K562 (cell line): ENCODE data around the gene HLA-DOA. TPM values are rescaled to one million over a fixed set of nuclear protein-coding genes. Genes with fewer than 3 reads are reported as not detected.
A peak's percentile ranks its signal among the peaks of the same experiment; 100 is the strongest.

ENCODE experiments used
- ATAC-seq: fragments of 200-7000 bp; cut with Tn5 transposase; 3 replicates; pipeline ENCODE4 v1.9.1; 2020; ENCODE audit warnings: moderate library complexity
- BruUV-seq: library from RNA; stranded (reverse); fragments of 400-500 nt; replicated peaks from 2 replicates; lab custom pipeline; 2021; lab: Mats Ljungman, UMichigan
- CTCF ChIA-PET: fragments of 300-600 bp; formaldehyde crosslinking; extraction: SDS; loops from one replicate; lab custom pipeline; 2021; ENCODE audit warnings: low intra/inter-chr PET ratio; lab: Yijun Ruan, JAX
- POLR2A ChIA-PET: fragments of 300-600, 350-650 bp; sonication (Branson Sonifier 250); formaldehyde crosslinking; extraction: SDS; loops from one replicate; lab custom pipeline; 2021; ENCODE audit warnings: antibody characterized with exemption, inconsistent platforms; lab: Yijun Ruan, JAX
- DNase-seq, 4 experiments: peaks; one replicate each; pipeline versions ENCODE4 v3.0.0 to v3.0.0-alpha.2; 2011 to 2018; ENCODE audit warnings: low spot score in 3 of 4, mixed read lengths in 3 of 4; ENCODE audit errors: extremely low read depth in 1 of 4
- FAIRE-seq: peaks from 2 replicates; lab custom pipeline; 2011; peaks lifted over from hg19 to GRCh38; lab: Jason Lieb, UNC
- H2AFZ ChIP-seq: 2 replicates; pipeline ENCODE4 v1.6.0; 2011; ENCODE audit warnings: low read depth, low read length, control low read depth, inconsistent platforms
- H3K27ac ChIP-seq: fragments of 200-600 bp; 3 replicates; pipeline ENCODE4 v1.8.0; 2011; ENCODE audit warnings: low read depth, mild to moderate bottlenecking, control low read depth, inconsistent platforms, low read length, moderate library complexity, mixed read lengths; ENCODE audit errors: extremely low read depth
- H3K27me3 ChIP-seq, 2 experiments: fragments of 300-600 bp in 1 of 2; 2 replicates in 1 of 2; 3 replicates in 1 of 2; pipeline versions ENCODE4 v1.6.0 to v1.8.0; 2011; ENCODE audit warnings: inconsistent platforms in 2 of 2, low read length in 2 of 2, mild to moderate bottlenecking in 1 of 2, mixed read lengths in 1 of 2, moderate library complexity in 1 of 2; ENCODE audit not compliant: control insufficient read depth in 2 of 2, insufficient read depth in 2 of 2
- H3K36me3 ChIP-seq: fragments of 300-600 bp; 3 replicates; pipeline ENCODE4 v1.8.0; 2011; ENCODE audit warnings: mild to moderate bottlenecking, low read length, inconsistent platforms; ENCODE audit not compliant: control insufficient read depth, insufficient read depth
- H3K4me1 ChIP-seq, 2 experiments: fragments of 200-600 bp in 1 of 2; replicated peaks in 1 of 2; 2 replicates in 1 of 2; 3 replicates in 1 of 2; pipeline versions ENCODE4 v1.5.1 to v1.8.0; 2011; ENCODE audit warnings: inconsistent platforms in 2 of 2, low read length in 2 of 2, mild to moderate bottlenecking in 1 of 2, mixed read lengths in 1 of 2, moderate library complexity in 1 of 2; ENCODE audit not compliant: control insufficient read depth in 2 of 2, insufficient read depth in 2 of 2
- H3K4me2 ChIP-seq: 2 replicates; pipeline ENCODE4 v1.6.1; 2011; ENCODE audit warnings: low read length, control low read depth, inconsistent platforms, mixed read lengths; ENCODE audit not compliant: insufficient read depth
- H3K4me3 ChIP-seq: fragments of 200-600 bp; sonication (generic), shearing (Covaris generic); 2 replicates; pipeline ENCODE4 v1.5.1; 2016; ENCODE audit warnings: control low read depth, inconsistent platforms
- H3K79me2 ChIP-seq: fragments of 200-600 bp; 3 replicates; pipeline ENCODE4 v1.8.0; 2011; ENCODE audit warnings: low read length, inconsistent platforms; ENCODE audit not compliant: control insufficient read depth, insufficient read depth
- H3K9ac ChIP-seq, 2 experiments: 2 replicates each; pipeline versions ENCODE4 v1.6.0 to v1.6.1; 2011; ENCODE audit warnings: low read depth in 2 of 2, low read length in 2 of 2, control low read depth in 1 of 2, inconsistent platforms in 1 of 2, mild to moderate bottlenecking in 1 of 2, mixed read lengths in 1 of 2; ENCODE audit not compliant: insufficient read depth in 1 of 2
- H3K9me1 ChIP-seq: one replicate; pipeline ENCODE4 v1.6.0; 2011; ENCODE audit warnings: inconsistent platforms, mild to moderate bottlenecking, low read length, moderate library complexity; ENCODE audit not compliant: control insufficient read depth, insufficient read depth
- H3K9me3 ChIP-seq: replicated peaks from 2 replicates; pipeline ENCODE4 v1.5.1; 2011; ENCODE audit warnings: low read depth, low read length, inconsistent platforms; ENCODE audit not compliant: control insufficient read depth, insufficient read depth
- H4K20me1 ChIP-seq: replicated peaks from 2 replicates; pipeline ENCODE4 v1.6.1; 2011; ENCODE audit warnings: low read length, inconsistent platforms, mixed read lengths; ENCODE audit not compliant: control insufficient read depth, insufficient read depth
- CC2D1A ChIP-seq: fragments of 450-650 bp; IDR thresholded peaks from 2 replicates; pipeline ENCODE4 v1.6.1; 2017; ENCODE audit warnings: mild to moderate bottlenecking
- E2F8 ChIP-seq: fragments of 450-650 bp; IDR thresholded peaks from 2 replicates; pipeline ENCODE4 v1.7.1; 2018; ENCODE audit warnings: mild to moderate bottlenecking, low read depth; ENCODE audit not compliant: partially characterized antibody
- EP300 ChIP-seq: IDR thresholded peaks from 2 replicates; pipeline ENCODE4 v1.6.1; 2012; ENCODE audit warnings: low read length, improper control_type of control experiment
- HDAC8 ChIP-seq: fragments of 450-650 bp; IDR thresholded peaks from 2 replicates; pipeline ENCODE4 v1.6.1; 2016; ENCODE audit warnings: mild to moderate bottlenecking, missing genetic modification characterization, moderate library complexity, missing compliant biosample characterization
- HMGN3 ChIP-seq: IDR thresholded peaks from 2 replicates; pipeline ENCODE4 v1.6.1; 2011; ENCODE audit warnings: borderline replicate concordance, low read depth, mild to moderate bottlenecking, mixed read lengths, low read length; ENCODE audit not compliant: insufficient read length; ENCODE audit errors: extremely low read depth
- HNRNPUL1 ChIP-seq: fragments of 200-400 bp; formaldehyde crosslinking; IDR thresholded peaks from 2 replicates; pipeline ENCODE4 v1.6.1; 2017; ENCODE audit warnings: low read length
- IRF9 ChIP-seq: fragments of 450-650 bp; IDR thresholded peaks from 2 replicates; pipeline ENCODE4 v1.6.1; 2016; ENCODE audit warnings: missing biosample characterization, missing genetic modification characterization
- KLF1 ChIP-seq: fragments of 450-650 bp; IDR thresholded peaks from 2 replicates; pipeline ENCODE4 v1.6.1; 2016; ENCODE audit warnings: missing genetic modification characterization, missing compliant biosample characterization
- MBD2 ChIP-seq: sonication (generic); IDR thresholded peaks from 2 replicates; pipeline ENCODE4 v1.6.1; 2016; ENCODE audit warnings: low read depth, borderline replicate concordance
- MTA2 ChIP-seq: fragments of 450-650 bp; IDR thresholded peaks from 2 replicates; pipeline ENCODE4 v1.6.1; 2016; ENCODE audit warnings: low read depth
- NR3C1 ChIP-seq: sonication (generic); formaldehyde crosslinking; IDR thresholded peaks from 2 replicates; pipeline ENCODE4 v1.8.1; 2022; ENCODE audit warnings: missing genetic modification reagents
- NUFIP1 ChIP-seq: fragments of 450-650 bp; IDR thresholded peaks from 2 replicates; pipeline ENCODE4 v1.6.1; 2018; ENCODE audit not compliant: partially characterized antibody
- PYGO2 ChIP-seq: fragments of 450-650 bp; IDR thresholded peaks from 2 replicates; pipeline ENCODE4 v1.6.1; 2016; ENCODE audit warnings: mild to moderate bottlenecking, missing genetic modification characterization, moderate library complexity, missing compliant biosample characterization
- TCF15 ChIP-seq: fragments of 250-450 bp; sonication (Bioruptor Pico); IDR thresholded peaks from 2 replicates; pipeline ENCODE4 v1.8.0; 2022; ENCODE audit warnings: moderate library complexity, mild to moderate bottlenecking, inconsistent platforms
- TEAD2 ChIP-seq: fragments of 450-650 bp; IDR thresholded peaks from 2 replicates; pipeline ENCODE4 v1.6.1; 2016; ENCODE audit warnings: missing genetic modification characterization, control low read depth, missing compliant biosample characterization
- TRIM28 ChIP-seq: fragments of 450-650 bp; IDR thresholded peaks from 2 replicates; pipeline ENCODE4 v1.6.1; 2017
- ZBTB8A ChIP-seq: fragments of 450-650 bp; IDR thresholded peaks from 2 replicates; pipeline ENCODE4 v1.6.1; 2018; ENCODE audit warnings: mild to moderate bottlenecking, moderate library complexity; ENCODE audit not compliant: partially characterized antibody
- ZBTB9 ChIP-seq: fragments of 450-650 bp; formaldehyde crosslinking; IDR thresholded peaks from 2 replicates; pipeline ENCODE4 v1.4.0; 2020; ENCODE audit warnings: mild to moderate bottlenecking, moderate library complexity
- ZNF384 ChIP-seq: IDR thresholded peaks from 2 replicates; pipeline ENCODE4 v1.6.1; 2012; ENCODE audit warnings: low read depth, low read length, improper control_type of control experiment
- ZNF695 ChIP-seq: fragments of 450-650 bp; formaldehyde crosslinking; IDR thresholded peaks from 2 replicates; pipeline ENCODE4 v1.4.0; 2020; ENCODE audit warnings: mild to moderate bottlenecking, moderate library complexity
- WGBS: fragments of 100-300 bp; shearing (Covaris generic); methylation state at CpG from one replicate; pipeline ENCODE4 v1.1.6; 2016; ENCODE audit warnings: low coverage, mixed read lengths; ENCODE audit not compliant: insufficient coverage; ENCODE audit errors: missing lambda C conversion rate; 5-methylcytosine and 5-hydroxymethylcytosine counted together
- in situ Hi-C: fragments of 300-500 bp; cut with MboI; formaldehyde crosslinking; loops from 4 replicates; pipeline ENCODE4 v1.15.0; 2018; ENCODE audit warnings: inconsistent platforms, mixed read lengths
- intact Hi-C: fragments of 100-400 bp; cut with micrococcal nuclease; formaldehyde crosslinking; loops from 2 replicates; pipeline ENCODE4 v1.14.2; 2022
- polyA plus RNA-seq, 8 experiments: library from polyadenylated mRNA; depleted of rRNA in 4 of 8; stranded (reverse) in 5 of 8; unstranded in 3 of 8; fragments of >200 nt; fragmentation: Nextera tagmentation in 2 of 8; fragmentation: Illumina TruSeq in 1 of 8; extraction: Ambion mirVana in 2 of 8; extraction: Trizol in 1 of 8; gene quantifications; 2 replicates each; pipeline versions ENCODE4 v1.2.1 to v1.2.3, GENCODE V29; 2011 to 2014; ENCODE audit warnings: inconsistent platforms in 1 of 8, missing spikeins in 1 of 8
- total RNA-seq, 7 experiments: library from RNA; depleted of rRNA in 6 of 7; stranded (reverse); fragments of >200 nt in 6 of 7; fragmentation: Illumina TruSeq in 2 of 7; extraction: Trizol in 2 of 7; gene quantifications; 2 replicates each; pipeline versions ENCODE4 v1.2.1 to v1.2.3, GENCODE V29; 2011 to 2021; ENCODE audit warnings: low replicate concordance in 1 of 7

HLA-DOA gene
- total and polyA plus RNA-seq, 9 of the 15 experiments (the other 6 are each of a cell fraction or from before 2014, with no cell fraction given) = 0.07 TPM; not detected in 8

- Histone ChIP-seq H2AFZ (no peak overlapping the region), H3K4me3 (no peak overlapping the region), H3K27me3 (peaks cover 43 to 57% of the 10 kb centered on the region in 2 experiments), H3K9me3 (no peaks in the 10 kb centered on the region), H3K79me2 (no peaks in the 10 kb centered on the region), H3K36me3 (no peaks in the 10 kb centered on the region), H3K4me2 (no peak overlapping the region), H3K27ac (no peak overlapping the region), H3K4me1 (no peaks in the 10 kb centered on the region), H3K9me1 (no peaks in the 10 kb centered on the region)
- no TSS peak for BruUV-seq
- WGBS = 1% methylated on average over 26 of the region's 26 CpGs
- peak in 1 of 4 experiments; percentile 5 for DNase-seq
- CTCF ChIA-PET = interaction anchor here (0.7 kb wide), 1 partner anchor 34 kb away, joined by 8 read pairs; no protein-coding TSS in a partner anchor
- intact Hi-C loops = no loop called here
- TF ChIP-seq PYGO2 (tag) (no peak), IRF9 (no peak), TRIM28 (no peak), TEAD2 (tag) (no peak), ZBTB8A (no peak), TCF15 (CRISPR knock-in tag) (no peak), EP300 (no peak), MTA2 (no peak), ZNF695 (CRISPR knock-in tag) (no peak), NUFIP1 (no peak), ZBTB9 (CRISPR knock-in tag) (no peak), CC2D1A (no peak), NR3C1 (no peak), HNRNPUL1 (no peak), ZNF384 (no peak), HDAC8 (tag) (no peak), MBD2 (no peak), HMGN3 (no peak), E2F8 (no peak), KLF1 (no peak)
- TF ChIP-seq, all 486 proteins: peak for 0
- in situ Hi-C loops = no loop called here
- ATAC-seq = no peak; the same call in 2 of the 3 replicates
- POLR2A ChIA-PET = interaction anchor here (1.4 kb wide), 1 partner anchor 36 kb away, joined by 3 read pairs; no protein-coding TSS in a partner anchor
- no peak overlapping the region for H3K9ac ChIP-seq
- no peak for FAIRE-seq
- H4K20me1 ChIP-seq = no peaks in the 10 kb centered on the region
Measured at GRCh38 chr6:33007831-33008400, 1.5 kb downstream of the HLA-DOA start.
